Neutrophil (primary cell): Measurements from ENCODE around the gene RAB37.
A peak's percentile ranks its signal among the peaks of the same experiment; 100 is the strongest.

Source experiments
- H3K27ac ChIP-seq: fragments of 200-600 bp; sonication (generic); 2 replicates; pipeline ENCODE4 v1.5.1; 2016; ENCODE audit warnings: mild to moderate bottlenecking, moderate library complexity
- H3K27me3 ChIP-seq: fragments of 200-600 bp; sonication (generic); 2 replicates; pipeline ENCODE4 v1.6.0; 2016; ENCODE audit warnings: mild to moderate bottlenecking
- H3K36me3 ChIP-seq: fragments of 200-600 bp; sonication (generic); 2 replicates; pipeline ENCODE4 v1.5.1; 2017
- H3K4me1 ChIP-seq, 2 experiments: fragments of 200-600 bp in 1 of 2; sonication (generic) in 1 of 2; 1 replicate in 1 of 2; 2 replicates in 1 of 2; pipeline versions ENCODE4 v1.5.1 to v1.6.1; 2013 to 2016; ENCODE audit warnings: low read depth in 1 of 2, low read length in 1 of 2, mild to moderate bottlenecking in 1 of 2, moderate library complexity in 1 of 2; ENCODE audit not compliant: control insufficient read depth in 1 of 2, insufficient read depth in 1 of 2
- H3K4me3 ChIP-seq, 2 experiments: fragments of 200-600 bp in 1 of 2; sonication (generic) in 1 of 2; 1 replicate in 1 of 2; 2 replicates in 1 of 2; pipeline ENCODE4 v1.5.1; 2013 to 2016; ENCODE audit warnings: low read depth in 1 of 2, low read length in 1 of 2, mild to moderate bottlenecking in 1 of 2, moderate library complexity in 1 of 2
- H3K9me3 ChIP-seq: fragments of 200-600 bp; sonication (generic); 2 replicates; pipeline ENCODE4 v1.5.1; 2016
- TF ChIP-seq, protein P1 (sequence below): fragments of 200-600 bp; sonication (generic); IDR thresholded peaks from 2 replicates; pipeline ENCODE4 v1.5.1; 2016; ENCODE audit warnings: antibody characterized with exemption

Gene RAB37

DNA sequence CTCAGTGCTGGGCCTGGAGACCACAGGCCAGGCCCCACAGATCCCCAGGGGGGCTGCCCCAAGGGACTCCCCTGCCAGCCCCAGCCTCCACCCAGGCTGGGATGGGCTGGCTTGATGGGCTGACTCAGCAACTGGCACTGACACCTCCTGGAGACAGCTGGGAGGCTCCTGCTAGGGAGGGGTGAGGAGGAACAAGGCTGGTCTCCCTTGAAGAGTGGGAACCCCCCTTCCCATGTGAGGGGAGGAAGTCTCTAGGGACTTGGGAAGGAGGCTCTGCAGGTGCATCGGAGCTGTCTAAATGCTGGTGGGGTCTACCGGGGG, 21.8 kb downstream of the RAB37 start:
- Histone ChIP-seq H3K4me3 (peak overlapping the region; percentile 39 to 55), H3K36me3 (peaks cover 33% of the 10 kb centered on the region), H3K9me3 (no peaks in the 10 kb centered on the region), H3K27ac (peak overlapping the region; percentile 73), H3K4me1 (peaks cover 81 to 90% of the 10 kb centered on the region in 2 experiments), H3K27me3 (no peaks in the 10 kb centered on the region)
- TF ChIP-seq, protein P1, sequence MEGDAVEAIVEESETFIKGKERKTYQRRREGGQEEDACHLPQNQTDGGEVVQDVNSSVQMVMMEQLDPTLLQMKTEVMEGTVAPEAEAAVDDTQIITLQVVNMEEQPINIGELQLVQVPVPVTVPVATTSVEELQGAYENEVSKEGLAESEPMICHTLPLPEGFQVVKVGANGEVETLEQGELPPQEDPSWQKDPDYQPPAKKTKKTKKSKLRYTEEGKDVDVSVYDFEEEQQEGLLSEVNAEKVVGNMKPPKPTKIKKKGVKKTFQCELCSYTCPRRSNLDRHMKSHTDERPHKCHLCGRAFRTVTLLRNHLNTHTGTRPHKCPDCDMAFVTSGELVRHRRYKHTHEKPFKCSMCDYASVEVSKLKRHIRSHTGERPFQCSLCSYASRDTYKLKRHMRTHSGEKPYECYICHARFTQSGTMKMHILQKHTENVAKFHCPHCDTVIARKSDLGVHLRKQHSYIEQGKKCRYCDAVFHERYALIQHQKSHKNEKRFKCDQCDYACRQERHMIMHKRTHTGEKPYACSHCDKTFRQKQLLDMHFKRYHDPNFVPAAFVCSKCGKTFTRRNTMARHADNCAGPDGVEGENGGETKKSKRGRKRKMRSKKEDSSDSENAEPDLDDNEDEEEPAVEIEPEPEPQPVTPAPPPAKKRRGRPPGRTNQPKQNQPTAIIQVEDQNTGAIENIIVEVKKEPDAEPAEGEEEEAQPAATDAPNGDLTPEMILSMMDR, result no peak

DNA sequence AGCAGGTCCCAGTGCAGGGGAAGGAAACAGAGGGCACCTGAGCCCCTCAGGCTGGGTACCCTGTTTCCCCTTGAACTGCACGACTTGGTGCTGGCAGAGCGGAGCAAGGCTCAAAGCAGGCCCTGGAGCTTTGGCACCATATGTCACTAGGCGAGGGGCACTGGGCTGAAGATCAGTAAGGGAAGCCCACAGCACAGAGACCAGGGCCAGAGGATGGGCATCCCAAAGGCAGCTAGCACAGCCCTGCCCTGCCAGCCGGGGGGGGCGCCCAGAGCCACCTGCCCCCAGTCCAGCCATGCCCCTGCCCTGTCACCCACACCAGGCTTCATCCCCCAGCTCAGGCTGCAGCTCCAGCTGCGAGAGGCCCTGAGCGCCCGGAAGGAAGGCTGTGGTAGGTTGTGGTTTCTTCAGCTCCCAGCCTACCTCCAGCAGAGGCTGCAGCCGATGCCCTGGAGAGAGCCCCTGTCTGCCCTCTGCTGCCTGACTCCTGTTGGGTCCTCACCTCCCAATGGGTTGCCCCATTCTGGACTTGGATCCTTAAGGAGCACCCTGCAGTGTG, 22.3 kb downstream of the RAB37 start:
- Histone ChIP-seq H3K27me3 (no peaks in the 10 kb centered on the region), H3K36me3 (peaks cover 38% of the 10 kb centered on the region), H3K4me3 (peak overlapping the region; percentile 39 to 55), H3K4me1 (peaks cover 80 to 88% of the 10 kb centered on the region in 2 experiments), H3K27ac (peak overlapping the region; percentile 73), H3K9me3 (no peaks in the 10 kb centered on the region)
- TF ChIP-seq, protein P1, result no peak

DNA sequence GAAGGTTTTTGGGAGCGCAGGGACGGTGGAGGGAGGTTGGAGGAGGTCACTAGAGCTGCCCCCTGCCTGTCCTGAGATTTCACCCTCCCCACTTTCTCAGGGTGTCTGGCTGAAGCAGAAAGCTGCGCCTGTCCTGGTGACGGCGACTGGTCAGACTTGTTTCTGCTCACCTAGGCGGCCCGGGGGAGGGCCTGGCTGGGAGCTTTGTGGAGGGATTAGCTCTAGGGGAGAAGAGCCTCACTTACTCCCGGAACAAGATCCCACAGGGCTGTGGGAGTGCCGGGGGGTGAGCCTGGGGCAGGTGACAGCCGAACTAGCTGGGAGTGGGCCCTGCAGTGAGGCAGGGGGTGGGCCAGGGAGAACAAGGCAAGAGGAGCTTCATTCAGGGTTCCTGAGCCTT, 22.9 kb downstream of the RAB37 start:
- Histone ChIP-seq H3K9me3 (no peaks in the 10 kb centered on the region), H3K4me3 (peak overlapping the region; percentile 39 to 55), H3K27ac (peak overlapping the region; percentile 73), H3K27me3 (no peaks in the 10 kb centered on the region), H3K4me1 (peaks cover 74 to 81% of the 10 kb centered on the region in 2 experiments), H3K36me3 (peaks cover 39% of the 10 kb centered on the region)
- TF ChIP-seq, protein P1, result no peak

DNA sequence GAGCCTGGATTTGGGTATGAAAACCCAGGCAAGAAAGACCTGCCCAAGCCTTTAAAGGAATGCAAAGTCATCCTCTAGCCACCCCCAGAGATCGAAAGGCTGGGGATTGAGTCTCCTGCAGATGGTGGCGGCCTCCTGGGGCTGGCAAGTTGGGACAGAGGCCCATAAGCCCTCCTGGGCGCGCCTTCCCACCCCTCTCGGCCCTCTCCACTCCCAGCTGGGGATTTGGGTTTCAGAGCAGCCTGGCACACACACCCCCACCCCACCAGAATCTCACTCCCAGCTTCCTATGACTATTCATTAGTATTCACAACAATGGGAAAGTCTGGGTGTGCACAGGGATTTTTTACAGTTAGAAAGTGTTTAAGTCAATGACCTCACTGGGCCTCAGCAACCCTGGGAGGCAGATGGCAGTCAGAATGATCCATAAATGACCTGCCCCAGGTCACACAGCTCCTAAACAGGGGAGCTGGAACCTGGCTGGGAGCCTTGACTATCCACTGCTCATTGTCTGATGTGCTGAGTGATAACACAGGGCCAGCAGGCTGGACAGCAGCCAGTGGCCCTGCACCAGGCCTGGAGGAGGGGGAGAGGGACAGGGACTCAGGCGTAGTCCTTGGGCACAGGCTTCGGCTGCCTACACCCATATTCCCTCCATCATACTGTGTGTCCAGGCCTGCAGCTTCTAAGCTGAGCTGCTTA, 23.5 kb downstream of the RAB37 start:
- peak overlapping the region in 1 of 2 experiments; percentile 55 for H3K4me3 ChIP-seq
- H3K27ac ChIP-seq, result peak overlapping the region; percentile 73
- peaks cover 68 to 76% of the 10 kb centered on the region in 2 experiments for H3K4me1 ChIP-seq

DNA sequence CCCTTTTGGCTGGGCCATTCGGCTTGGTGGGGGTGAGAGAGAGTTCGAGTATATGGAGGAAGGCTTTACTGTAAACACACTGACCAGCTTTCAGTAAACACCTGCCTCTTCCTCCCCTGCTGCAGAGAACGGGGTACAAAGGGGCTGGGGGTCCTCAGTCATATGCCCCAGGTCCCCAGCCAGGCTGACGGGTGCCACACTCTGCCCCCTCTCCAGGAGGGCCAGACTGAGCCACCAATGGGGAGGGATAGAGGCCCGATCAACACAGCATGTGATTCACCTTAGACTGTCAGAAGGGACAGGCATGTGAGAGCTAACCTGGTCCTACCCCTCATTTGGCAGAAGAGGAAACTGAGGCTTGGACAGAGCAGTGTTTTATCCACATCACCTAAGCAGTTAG, 24.4 kb downstream of the RAB37 start:
- H3K4me1 ChIP-seq, result peaks cover 61 to 69% of the 10 kb centered on the region in 2 experiments
- peaks cover 47% of the 10 kb centered on the region for H3K36me3 ChIP-seq
- H3K4me3 ChIP-seq, result no peak overlapping the region
- H3K27ac ChIP-seq, result no peak overlapping the region
- TF ChIP-seq, protein P1, result no peak
- H3K9me3 ChIP-seq, result no peaks in the 10 kb centered on the region
- H3K27me3 ChIP-seq, result no peaks in the 10 kb centered on the region

More for the DNA sequence above, 23.5 kb downstream of the RAB37 start:
- Histone ChIP-seq H3K27me3 (no peaks in the 10 kb centered on the region), H3K9me3 (no peaks in the 10 kb centered on the region), H3K36me3 (peaks cover 38% of the 10 kb centered on the region)
- TF ChIP-seq, protein P1, result no peak
